Pons (tissue), 1 donor: ENCODE results near the gene NENF.
A peak's percentile ranks its signal among the peaks of the same experiment; 100 is the strongest.
"Not testable (repeated sequence)": the region's sequence is repeated elsewhere in the genome, so short reads cannot be mapped to it uniquely, and the experiment has no call there.

ENCODE experiments used
- DNase-seq: peaks from one replicate; pipeline ENCODE4 v3.0.0-alpha.2; 2016; ENCODE audit warnings: low spot score

NENF gene

GRCh38 chr1:212432661-212433576 is at the start of gene NENF:
TSS of gene NENF (plus strand) at chr1:212432920. CDS start at chr1:212432944, 24 bp downstream.
- DNase-seq = peak; percentile 85

GRCh38 chr1:212386029-212386428 is 46.7 kb upstream of the NENF start:
- no peak for DNase-seq

GRCh38 chr1:212388985-212389716 is 43.6 kb upstream of the NENF start:
- DNase-seq = no peak

- DNase-seq = not testable (repeated sequence)
Observed at GRCh38 chr1:212395678-212396437, 36.9 kb upstream of the NENF start.

GRCh38 chr1:212396638-212397037 is 36.1 kb upstream of the NENF start:
- DNase-seq = no peak

- no peak for DNase-seq
Observed at GRCh38 chr1:212397171-212397570, 35.5 kb upstream of the NENF start.

- DNase-seq = no peak
Observed at GRCh38 chr1:212401042-212401441, 31.7 kb upstream of the NENF start.

GRCh38 chr1:212401838-212402582 is 30.7 kb upstream of the NENF start:
- DNase-seq = no peak

- DNase-seq = no peak
Observed at GRCh38 chr1:212402666-212403321, 29.9 kb upstream of the NENF start.

- no peak for DNase-seq
Observed at GRCh38 chr1:212410231-212410820, 22.4 kb upstream of the NENF start.

- no peak for DNase-seq
Observed at GRCh38 chr1:212412374-212412773, 20.3 kb upstream of the NENF start.

GRCh38 chr1:212413902-212414327 is 18.8 kb upstream of the NENF start:
- no peak for DNase-seq

GRCh38 chr1:212414328-212415106 is 18.2 kb upstream of the NENF start, which contains the start of gene PACC1:
TSS of gene PACC1 (minus strand) at chr1:212414886. CDS start at chr1:212414757, 129 bp downstream.
- DNase-seq = peak; percentile 96

GRCh38 chr1:212415107-212415841 is 17.4 kb upstream of the NENF start:
- DNase-seq = peak; percentile 97

GRCh38 chr1:212421165-212421564 is 11.6 kb upstream of the NENF start:
- DNase-seq = no peak

GRCh38 chr1:212423879-212424278 is 8.8 kb upstream of the NENF start:
- DNase-seq = no peak

- DNase-seq = no peak
Observed at GRCh38 chr1:212428496-212428895, 4.2 kb upstream of the NENF start.

- DNase-seq = no peak
Observed at GRCh38 chr1:212430416-212430815, 2.3 kb upstream of the NENF start.

- no peak for DNase-seq
Observed at GRCh38 chr1:212430955-212431394, 1.7 kb upstream of the NENF start.
